Measurements from ENCODE around the gene FAM200C.

The FAM200C gene

DNA sequence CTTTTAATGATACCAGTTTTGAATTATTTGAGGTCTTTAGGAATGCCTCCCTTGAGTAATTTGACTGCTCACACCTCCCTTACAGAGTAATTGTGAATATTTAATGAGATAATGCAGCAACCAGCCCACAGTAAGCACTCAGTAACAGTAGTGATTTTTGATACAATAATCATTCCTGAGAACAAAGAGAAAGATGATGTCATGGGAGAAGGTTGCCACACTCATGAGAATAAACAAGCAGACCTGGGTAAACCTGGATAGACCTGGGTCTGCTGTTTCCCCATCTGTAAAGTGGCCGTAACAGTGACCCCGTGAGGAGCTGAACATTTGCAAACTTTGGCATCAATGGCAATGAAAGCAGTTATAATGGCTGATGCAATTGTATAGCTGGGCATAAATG is 33.6 kb downstream of the FAM200C start:
- DNase-seq = no peak

DNA sequence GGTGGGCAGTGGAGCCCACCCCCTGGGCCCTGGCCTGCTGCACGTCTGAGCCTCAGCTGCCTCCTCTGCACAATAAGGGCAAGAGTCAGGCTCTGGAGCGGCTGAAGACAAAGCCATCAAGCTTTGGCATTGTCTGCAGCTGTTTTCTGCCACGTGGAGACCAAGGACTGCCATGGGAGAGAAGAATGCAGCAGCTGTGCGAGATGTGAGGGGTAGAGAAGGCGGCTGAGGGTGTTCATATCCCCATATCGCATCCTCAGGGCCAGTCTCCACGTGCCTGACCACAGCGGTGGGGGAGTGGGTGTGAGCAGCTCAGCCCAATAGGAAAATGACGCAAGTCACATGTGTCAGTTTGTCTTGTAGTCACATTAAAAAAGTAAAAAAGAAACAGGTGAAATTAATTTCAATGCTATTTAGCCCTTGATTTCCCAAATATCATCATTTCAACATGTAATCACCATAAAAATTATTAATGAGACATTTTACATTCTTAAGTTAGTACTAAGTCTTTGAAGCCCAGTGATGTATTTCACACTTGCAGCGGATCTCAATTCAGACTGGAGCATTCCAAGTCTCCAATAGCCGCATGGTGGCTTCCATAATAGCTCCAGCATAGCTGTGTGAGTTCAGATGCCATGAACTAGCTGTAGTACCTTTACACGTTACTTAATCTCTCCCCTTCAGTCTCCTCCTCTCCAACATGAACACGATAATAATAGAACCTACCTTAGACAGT is 36.0 kb downstream of the FAM200C start:
- no peak for DNase-seq

DNA sequence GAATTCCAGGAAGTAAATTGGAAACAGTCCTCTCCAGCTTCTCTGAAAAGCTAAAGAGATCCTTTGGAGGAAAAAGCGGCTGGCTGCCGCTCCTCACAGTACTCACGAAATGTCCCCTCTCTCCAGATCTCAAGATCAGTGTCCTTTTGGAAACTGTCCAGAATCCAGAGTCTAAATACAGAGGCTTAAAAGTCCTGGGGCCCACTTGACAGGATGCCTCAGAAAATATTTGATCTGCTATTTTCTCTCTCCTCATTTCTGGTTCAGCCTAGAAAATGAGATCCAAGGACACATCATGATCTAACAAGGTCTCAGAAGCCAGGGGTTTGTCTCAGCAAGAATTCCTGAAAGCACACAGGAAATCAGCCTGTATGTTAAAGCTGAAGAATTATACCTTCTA is 36.6 kb downstream of the FAM200C start:
- no peak for DNase-seq

DNA sequence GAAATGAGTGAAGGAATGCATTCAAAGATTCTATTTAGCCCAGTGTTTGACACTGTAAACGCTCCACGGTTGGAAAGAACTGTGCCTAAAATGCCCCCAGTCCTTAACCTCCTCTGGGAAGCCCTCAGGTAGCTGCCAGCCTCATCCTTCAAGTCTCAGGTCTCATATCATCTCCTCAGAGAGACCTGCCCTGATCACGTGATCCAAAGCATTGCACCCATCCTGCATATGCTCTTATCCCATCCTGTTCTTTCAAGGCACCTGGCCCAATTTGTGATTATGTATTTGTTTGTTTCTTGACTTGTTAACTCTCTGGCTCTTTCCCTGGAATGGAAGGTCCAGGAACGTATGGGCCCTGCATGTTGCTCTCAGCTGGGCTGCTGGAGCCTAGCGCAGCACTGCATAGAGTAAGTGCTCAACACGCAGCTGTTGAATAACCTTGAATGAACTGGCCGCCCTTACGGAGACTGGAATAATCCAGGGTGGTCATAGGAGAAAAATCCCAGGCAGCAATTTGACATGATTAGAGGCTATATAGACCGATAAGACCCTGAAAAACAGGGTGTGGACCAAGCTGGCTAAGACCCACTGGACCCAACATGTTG is 38.1 kb downstream of the FAM200C start:
- no peak for DNase-seq

DNA sequence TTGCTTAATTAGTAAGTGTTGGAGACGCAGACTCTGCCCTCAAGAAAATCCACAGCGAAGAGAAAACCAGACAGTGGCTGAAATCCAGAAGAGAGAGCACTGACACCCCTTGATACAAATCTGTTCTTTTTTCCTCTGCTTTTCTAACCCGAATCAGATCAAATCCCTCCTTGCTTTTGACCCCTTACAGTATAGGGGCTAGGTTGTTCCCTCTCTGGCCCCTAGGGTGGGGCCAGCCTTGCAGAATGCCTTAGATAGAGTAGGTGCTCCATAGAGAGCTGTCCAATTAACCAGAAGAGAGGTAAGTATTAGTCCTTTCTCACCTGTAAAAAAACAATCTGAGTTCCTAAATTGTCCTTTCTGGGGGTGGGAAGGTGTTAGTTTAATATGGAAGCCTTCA is 39.5 kb downstream of the FAM200C start:
- no peak for DNase-seq

DNA sequence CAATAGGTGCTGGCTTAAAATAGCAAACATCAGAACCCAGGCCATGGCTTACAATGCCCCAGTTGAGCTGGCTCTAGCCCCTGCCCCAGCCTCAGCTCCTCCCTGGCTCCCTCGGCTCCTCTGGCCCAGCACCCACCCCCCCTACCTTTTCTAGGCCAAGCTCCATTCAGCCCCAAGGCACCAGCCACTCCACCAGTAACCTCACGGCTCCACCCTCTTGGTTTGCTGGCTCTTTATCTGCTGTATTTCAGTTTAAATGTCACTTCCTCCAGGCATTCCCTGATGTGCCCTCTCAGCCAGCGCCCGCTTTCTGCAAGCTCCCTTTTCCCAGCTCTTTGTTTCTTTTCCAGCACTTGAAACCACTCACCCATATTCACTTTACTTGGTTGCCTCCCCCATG is 40.0 kb downstream of the FAM200C start:
- DNase-seq = no peak

DNA sequence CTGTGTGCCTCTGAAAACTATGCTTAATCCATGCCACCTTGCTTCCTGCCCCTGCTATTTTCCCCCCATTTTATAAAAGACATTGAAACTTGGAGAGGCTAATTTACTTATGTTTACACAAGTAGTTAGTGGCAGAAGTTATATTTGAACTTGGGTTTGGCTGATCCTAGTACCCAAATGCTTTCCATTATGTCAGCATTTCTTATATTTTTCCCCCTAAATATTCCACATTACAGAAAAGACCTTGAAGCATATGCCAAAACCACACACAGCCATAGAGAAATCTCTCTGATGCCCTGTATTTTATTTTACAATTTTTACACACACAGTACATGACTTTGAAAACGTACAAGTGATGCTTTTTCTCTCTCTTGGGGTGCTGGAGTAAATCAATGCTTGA is 40.6 kb downstream of the FAM200C start:
- no peak for DNase-seq

DNA sequence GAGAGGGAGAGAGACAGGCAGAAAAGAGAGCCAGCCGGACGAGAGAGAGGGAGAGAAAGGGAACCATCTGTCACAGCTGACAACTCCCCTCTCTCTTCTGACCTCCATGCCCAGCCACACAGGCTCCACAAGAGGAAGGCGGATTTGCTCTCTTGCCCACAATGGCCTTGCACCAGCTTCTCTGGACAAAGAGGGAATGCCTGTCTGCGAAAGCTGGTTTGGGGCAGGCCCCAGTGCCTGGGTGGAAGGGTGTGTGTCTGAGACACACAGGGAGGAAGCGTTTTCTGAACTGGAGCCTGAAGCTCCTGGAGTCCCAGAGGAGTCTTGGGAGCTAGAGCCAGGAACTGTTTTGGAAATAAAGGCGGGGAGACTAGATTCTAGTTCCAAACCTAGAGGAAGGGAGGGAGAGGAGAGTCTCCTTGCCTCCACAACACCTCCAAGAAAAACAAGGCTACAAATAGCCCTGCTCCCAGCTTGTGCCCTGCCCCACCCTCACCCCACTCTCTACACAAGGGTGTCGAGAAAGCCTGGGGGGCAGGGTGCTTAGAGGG is 41.9 kb downstream of the FAM200C start:
- DNase-seq = no peak

DNA sequence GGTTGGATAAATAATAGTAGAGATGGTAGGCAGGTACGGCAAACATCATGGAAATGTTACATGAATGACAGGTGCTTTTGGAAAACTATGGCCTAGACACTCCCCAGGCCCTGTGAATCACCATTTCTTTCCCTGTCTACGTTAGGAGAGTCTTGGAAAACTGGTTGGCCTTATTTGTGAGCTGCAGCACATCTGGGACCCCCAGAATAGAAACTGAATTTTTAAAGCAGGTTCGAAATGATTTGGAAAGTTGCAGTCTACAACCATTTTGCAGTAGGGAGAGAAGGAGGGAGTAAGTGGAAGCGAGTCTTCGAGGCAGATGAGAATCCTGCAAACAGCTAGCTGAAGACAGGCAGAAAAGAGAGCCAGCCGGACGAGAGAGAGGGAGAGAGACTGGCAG is 42.5 kb downstream of the FAM200C start:
- DNase-seq = no peak

DNA sequence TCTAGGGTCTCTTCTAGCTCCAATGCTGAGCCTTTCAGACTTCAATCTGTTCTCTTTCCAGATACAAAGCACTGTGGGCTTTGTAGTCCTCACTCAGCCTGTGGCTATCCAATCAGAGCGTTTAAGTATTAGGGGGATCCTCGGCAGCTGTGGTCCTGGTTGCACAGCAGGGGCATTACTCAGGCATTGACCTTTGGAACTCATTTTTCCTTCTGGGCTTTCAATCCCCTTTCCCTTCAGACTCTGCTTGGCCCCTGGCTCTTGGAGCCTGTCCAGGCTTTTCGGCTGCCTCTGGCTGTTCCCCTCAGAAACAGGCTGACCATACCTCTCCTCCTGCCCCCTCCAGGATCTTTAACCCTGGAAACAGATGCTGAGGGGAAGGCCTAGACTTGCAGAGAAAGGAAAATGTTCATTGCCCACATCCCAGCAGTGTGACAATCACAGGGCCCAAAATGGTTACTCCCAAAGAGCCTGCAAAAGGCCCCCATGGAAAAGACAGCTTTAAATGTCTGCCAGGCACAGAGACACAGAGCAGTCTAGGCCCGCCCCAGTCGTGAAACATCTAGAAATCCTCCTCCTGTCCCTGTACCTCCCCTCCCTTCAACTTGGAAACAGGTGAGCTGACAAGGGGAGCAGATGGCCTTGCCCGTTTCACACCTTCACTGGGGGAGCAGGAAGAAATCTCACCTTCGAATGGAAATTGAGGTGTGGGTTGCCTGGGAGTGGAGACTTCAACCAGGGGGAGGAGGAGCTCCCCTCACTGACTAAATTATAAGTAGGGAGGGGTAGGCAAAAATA is 43.1 kb downstream of the FAM200C start:
- DNase-seq = no peak

DNA sequence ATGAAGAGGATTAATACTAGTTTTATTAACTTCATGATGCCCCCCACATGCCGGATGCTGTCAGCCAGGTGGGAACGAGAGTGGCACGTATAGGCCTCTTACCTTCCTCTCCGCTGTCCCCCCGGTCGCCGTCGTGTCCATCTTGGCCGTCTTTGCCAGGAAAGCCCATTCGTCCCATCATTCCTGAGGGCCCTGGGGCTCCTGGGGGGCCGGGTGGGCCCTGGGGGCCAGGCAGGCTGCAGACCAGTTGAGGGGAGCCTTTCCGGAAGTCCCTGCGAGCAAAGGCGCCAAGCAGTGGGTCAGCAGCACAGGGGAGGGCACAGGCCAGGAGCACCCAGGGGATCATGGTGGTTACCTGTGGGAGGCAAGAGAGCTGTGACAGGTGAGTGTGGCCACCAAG is 45.2 kb downstream of the FAM200C start:
- DNase-seq = no peak

DNA sequence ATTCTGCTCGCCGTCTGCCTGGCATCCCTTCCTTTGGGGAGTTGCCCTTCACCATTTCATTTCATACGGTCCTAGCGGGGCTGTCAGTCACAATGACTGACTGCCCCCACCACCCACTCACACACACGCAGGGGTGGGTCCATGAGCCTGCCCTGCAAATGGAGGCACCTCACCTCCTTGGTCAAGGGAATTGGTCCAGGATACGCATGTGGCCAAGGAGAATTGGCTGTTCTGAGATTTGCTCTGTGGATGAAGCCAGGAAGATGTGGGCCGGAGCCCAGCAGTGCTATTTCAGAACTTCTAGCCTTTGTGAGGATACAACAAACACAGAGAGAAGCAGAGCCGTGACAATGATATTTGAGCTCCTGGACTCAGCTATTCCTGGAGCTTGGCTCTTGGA is 46.5 kb downstream of the FAM200C start:
- DNase-seq = no peak

DNA sequence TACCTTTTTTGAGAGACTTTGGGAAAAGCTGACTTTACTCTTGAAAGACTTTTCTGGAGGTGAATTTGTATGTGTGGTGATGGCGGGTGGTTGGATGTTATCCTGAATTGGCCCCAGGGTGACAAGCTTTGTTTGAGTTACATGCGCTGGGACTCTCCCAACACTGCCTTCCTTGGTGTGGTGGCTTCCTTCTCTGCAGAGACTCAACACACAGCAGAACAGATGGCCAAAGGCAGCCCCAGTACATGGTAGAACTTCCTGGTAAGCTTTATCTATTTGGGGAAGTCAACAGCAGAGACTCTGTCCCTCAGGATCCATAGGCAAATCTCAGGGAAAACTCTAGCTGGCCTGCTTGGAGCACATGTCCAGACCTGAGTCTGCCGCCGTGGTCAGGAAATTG is 47.5 kb downstream of the FAM200C start:
- no peak for DNase-seq

DNA sequence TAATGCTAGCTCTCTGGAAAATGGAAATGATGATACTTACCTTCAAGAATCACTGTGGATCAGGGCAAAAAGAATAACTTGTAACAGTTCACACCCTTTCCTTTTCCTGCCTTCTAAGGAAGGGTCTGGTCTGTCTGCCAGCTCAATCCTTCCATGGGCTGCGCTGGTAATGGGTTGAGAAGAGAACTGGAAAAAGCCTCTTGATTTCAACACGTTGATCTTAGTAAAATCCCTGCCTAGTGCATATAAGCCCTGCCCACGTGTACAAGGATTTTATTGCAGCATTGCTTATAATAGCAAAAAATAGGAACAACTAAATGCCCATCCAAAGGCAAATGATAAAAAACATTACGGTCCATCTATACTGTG is 49.9 kb downstream of the FAM200C start:
- DNase-seq = no peak

DNA sequence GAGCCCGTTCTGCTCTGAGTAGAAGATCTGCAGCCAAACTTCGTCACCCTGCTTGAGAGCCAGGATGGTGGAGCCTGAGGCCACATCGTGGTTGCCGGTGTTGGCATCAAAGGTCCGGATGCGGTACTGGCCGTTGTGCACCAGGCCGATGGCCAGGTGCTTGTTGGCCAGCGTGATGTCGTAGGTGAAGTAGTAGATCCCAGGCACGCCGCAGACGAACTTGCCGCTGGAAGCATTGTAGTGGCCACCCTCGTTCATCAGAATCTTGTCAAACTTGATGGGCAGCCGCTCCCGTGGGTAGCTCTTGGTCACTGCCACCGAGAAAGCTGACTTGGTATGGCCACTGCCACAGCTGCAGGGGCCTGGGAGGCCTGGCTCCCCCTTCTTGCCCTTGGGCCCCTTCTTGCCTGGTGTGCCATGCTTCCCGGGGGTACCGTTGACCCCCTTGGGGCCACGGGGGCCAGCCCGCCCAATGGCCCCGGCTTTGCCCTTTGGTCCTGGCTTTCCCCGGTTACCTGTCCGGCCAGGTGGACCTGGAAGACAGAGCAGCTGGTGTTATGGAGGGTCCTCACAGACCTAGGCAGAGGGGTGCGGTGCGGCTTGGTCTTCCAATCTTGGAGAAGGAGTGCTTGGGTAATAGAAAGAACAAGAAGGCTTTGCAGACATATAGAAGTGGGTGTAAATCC is 50.5 kb downstream of the FAM200C start:
- DNase-seq = no peak

DNA sequence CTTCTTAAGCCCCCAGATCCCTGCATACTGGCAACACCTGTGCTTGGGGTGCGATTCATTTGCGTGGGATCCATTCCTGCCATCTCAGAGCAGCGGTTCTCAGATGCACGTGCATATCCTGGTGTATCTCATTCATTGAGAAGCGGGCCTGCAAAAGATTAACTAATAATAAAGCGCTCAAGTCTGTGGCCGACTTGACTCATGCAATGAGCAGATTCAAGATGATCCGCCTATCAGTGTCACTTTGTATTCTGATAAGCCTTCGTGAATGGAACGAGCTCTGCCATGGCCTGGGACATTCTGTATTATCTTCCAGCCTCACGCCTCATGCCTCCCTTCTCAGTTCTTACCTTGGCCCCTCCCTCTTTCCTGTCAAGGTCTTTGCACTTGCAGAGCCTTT is 51.8 kb downstream of the FAM200C start:
- DNase-seq = no peak

DNA sequence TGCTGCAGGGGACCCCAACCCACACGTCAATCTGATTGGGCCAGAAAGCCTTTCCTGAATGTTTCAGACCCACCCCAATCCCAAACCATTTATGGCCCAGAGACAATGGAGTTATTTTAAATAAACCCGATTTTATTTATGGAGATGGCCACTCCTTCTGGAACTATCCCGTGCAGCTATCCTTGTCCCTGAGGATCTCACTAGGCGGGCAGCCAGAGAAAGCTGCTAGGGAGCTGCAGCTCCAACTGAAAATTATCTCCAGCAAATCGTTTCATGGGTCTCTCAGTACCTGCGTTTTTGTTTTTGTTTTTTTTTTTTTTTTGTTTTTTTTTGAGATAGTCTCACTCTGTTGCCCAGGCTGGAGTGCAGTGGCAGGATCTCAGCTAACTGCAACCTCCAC is 52.4 kb downstream of the FAM200C start:
- no peak for DNase-seq

Data from CD4-positive, alpha-beta T cell treated with Interleukin-4 for 4 hours (primary cell).